Right ventricle myocardium inferior (tissue), 1 donor: ENCODE results near the gene ATP8B1. TPM values are rescaled to one million over a fixed set of nuclear protein-coding genes. Genes with fewer than 3 reads are reported as not detected.
A peak's percentile ranks its signal among the peaks of the same experiment; 100 is the strongest.
"Not testable (repeated sequence)": the region's sequence is repeated elsewhere in the genome, so short reads cannot be mapped to it uniquely, and the experiment has no call there.

Experiments
- ATAC-seq: fragments of 200-7000 bp; cut with Tn5 transposase; one replicate; pipeline ENCODE4 v1.9.1; 2020; ENCODE audit warnings: mild to moderate bottlenecking, moderate library complexity
- DNase-seq: peaks from one replicate; pipeline ENCODE4 v3.0.0; 2021; ENCODE audit errors: missing footprints
- intact Hi-C: fragments of 100-400 bp; cut with DNase I; formaldehyde crosslinking; loops from one replicate; pipeline ENCODE4 v1.11.0; 2022
- total RNA-seq: library from RNA; stranded (reverse); fragmentation: NEBNext Ultra II Directional; extraction: Animal tissue kit (Norgen Biotek cat#: 25700); gene quantifications from one replicate; pipeline ENCODE4 v1.2.1, GENCODE V29; 2021
- donor health status: DM: no; HTN: yes; CAD: no; lungs with severe emphysema.

Gene ATP8B1
- total RNA-seq, 1 donor from 2014 or later: 5.0 TPM

DNA sequence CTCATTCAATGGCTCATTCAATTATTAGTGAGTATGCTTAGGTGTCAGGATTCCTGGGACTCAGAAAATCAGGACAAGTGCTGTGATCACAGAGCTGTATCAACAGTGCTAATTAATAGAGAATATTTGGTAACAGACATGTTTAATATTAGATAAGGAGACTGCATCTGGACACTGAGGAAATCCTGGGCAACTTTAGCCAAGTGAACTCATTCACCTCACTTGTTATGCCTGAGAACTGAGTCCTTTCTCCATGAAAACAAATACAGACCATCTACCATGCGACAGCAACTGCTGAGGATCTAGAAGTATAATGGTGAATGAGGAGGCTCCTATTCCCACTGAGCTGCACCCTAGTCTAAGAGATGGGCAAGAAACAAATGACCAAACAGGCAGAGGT lies 23.1 kb upstream of the ATP8B1 start:
- ATAC-seq: no peak

GRCh38 chr18:57820583-57820982 lies 17.5 kb upstream of the ATP8B1 start:
- ATAC-seq, intact Hi-C loops, DNase-seq: not testable (repeated sequence)

More for the DNA sequence above, 23.1 kb upstream of the ATP8B1 start:
- intact Hi-C loops: no loop called here
- DNase-seq: no peak

DNA sequence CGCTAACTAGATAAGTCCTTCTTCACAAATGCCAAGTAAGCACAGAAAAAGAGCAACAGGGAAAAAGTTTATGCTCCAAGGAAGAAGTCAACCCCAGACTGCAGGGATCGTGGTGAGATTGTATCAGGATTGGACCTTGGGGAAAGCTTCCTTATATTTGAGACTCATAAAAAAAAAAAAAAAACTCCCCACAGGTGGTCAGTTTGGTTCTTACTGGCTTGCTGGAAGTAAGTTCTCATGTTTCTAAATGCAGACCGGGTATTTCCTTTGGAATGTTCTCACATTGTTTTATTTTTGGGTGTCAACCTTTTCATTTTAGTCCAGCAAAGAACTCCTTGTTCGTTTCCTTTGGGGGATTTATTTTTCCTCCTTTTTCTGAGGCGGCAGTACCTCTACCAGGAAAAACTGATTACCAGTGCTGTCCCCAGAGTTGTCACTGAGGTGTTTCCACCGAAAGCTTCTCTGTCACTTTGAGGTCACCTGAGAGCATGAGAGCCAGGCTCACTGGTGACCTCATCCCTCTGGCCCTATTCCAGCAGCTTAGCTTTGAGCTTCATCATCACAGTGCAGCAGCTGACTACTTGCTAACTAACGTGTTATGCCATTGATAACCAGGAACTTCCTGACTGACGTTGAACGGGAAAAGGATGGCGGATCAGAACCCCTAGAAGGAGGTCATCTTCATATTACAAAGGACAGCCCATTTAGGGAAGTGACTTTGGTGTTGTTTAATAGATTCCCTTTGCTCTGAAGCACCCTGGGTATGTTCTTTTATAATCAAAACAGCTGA lies 16.8 kb upstream of the ATP8B1 start:
- peak; percentile 78 for ATAC-seq
- intact Hi-C loops: no loop called here
- no peak for DNase-seq

GRCh38 chr18:57819119-57819518 lies 16.0 kb upstream of the ATP8B1 start:
- ATAC-seq (no peak), DNase-seq (no peak)
- intact Hi-C loops: no loop called here

- no peak for ATAC-seq
- DNase-seq: no peak
- intact Hi-C loops: no loop called here
Observed at GRCh38 chr18:57816208-57816954, 13.3 kb upstream of the ATP8B1 start.

DNA sequence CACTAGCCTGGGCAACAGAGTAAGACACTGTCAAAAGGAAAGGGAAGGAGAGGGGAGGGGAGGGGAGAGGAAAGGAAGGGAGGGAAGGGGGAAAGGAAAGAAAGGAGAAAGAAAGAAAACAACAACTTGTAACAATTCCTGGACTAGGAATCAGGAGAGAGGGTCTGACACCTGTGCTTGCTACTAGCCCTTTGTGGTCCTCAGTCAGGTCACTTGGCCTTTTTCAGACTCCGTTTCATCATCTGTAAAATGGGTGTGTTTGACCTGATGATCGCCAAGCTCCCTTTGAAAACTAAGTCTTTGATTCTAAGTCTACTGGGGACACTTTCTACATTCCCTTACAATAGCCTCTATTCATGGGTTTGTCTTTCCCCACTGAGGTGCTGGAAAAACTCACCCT lies 11.4 kb upstream of the ATP8B1 start:
- no peak for ATAC-seq
- DNase-seq: no peak
- intact Hi-C loops: no loop called here

DNA sequence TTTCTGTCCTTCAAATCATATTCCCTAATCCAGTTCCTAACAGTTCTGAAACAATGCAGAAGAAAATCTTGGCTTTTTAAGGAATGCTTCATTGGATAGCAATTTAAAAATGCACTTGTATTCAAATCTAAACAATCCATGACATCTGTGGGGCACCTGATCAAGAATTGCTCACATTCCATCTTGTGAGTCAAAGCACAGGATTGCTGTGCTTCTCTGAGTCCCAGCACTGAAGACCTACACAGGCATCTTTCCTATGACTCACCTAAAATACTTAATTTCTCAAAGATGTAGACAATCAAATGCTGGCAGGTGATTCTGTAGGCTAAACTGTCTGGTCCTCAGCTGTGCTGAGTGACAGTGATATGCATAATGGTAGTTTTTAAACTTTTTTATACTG lies 10.1 kb upstream of the ATP8B1 start:
- intact Hi-C loops: no loop called here
- no peak for ATAC-seq

DNA sequence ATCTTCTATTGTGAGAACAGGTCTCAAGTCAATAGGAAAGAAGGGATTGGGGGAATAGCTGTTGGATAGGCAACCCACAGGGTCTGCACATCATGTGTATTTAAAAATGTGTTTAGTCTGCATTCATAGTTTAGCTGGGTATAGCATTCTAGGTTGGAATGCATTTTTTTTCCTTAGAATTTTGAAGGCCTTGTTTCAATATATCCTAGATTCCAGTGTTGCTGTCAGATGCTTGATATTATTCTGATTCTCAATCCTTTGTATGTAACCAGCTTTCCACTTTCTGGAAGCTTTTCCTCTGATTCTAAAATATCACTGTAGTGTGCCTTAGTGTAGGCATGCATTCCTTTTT lies 9.0 kb upstream of the ATP8B1 start:
- DNase-seq (no peak), ATAC-seq (no peak)
- intact Hi-C loops: no loop called here

More for the DNA sequence above, 10.1 kb upstream of the ATP8B1 start:
- DNase-seq: no peak

GRCh38 chr18:57811477-57812125 lies 8.5 kb upstream of the ATP8B1 start:
- intact Hi-C loops: no loop called here
- DNase-seq: no peak

DNA sequence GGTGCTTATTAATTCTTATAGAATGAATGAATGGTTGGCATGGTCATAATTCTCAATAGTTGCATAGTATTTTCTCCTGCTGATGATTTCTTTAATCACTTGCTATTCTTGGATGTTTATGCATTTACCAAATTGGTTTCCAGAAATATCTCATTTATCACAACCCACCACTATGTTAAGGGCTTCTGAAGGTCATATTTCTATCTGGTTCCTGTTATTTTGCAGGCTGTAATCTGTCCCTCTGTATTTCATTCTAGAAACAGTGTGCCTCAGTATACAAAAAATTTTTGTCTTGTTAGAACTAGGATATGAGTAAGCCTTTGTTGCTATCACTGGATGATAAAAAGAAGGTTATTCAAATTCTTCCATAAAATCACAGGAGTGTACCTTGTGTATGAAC lies 6.1 kb upstream of the ATP8B1 start:
- intact Hi-C loops: loop anchor here (10.0 kb wide), 2 partner anchors 94 to 144 kb away; no protein-coding TSS in a partner anchor
- DNase-seq (no peak), ATAC-seq (no peak)

More at GRCh38 chr18:57811477-57812125, 8.5 kb upstream of the ATP8B1 start:
- no peak for ATAC-seq

DNA sequence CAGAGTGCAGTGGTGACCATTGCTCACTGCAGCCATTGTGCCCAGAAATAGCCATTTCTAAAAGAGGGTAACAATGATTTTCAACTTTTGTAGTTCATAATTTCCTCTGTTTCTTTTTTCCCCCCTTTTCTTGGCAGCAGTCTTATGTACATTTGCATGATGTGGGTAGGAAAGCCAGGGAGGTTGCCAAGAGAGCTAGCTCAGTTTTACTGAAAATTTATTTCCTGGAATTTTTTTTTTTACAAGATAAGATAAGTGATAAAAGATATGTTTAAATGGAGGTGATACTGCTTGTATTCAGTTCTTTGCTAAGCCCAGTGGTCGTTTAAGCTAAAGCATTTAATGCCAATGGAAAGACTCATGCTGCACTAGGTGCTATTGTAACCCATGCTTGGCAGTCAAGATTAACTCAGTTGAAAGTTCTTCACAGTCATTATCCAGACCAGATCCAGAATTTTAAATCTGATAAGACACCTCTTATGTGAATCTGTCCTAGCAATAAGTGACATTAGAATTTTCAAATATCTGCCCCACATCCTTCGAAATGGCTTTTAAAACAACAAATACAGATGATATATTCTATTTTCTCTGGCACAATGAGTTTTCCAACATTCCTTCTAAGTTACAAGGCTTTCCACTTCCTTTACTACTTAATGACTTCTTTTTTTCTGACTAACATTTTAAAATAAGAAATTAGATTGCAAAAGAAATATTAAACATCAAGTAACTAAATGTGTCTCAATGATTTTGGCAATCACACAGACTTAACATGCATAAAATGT lies 4.4 kb upstream of the ATP8B1 start:
- intact Hi-C loops: loop anchor here (1.0 to 10.0 kb wide), 3 partner anchors 93 to 177 kb away; no protein-coding TSS in a partner anchor
- no peak for ATAC-seq
- no peak for DNase-seq

GRCh38 chr18:57806978-57807285 lies 3.8 kb upstream of the ATP8B1 start:
- DNase-seq (no peak), ATAC-seq (no peak)
- intact Hi-C loops: loop anchor here (1.0 to 10.0 kb wide), 3 partner anchors 92 to 177 kb away; no protein-coding TSS in a partner anchor

DNA sequence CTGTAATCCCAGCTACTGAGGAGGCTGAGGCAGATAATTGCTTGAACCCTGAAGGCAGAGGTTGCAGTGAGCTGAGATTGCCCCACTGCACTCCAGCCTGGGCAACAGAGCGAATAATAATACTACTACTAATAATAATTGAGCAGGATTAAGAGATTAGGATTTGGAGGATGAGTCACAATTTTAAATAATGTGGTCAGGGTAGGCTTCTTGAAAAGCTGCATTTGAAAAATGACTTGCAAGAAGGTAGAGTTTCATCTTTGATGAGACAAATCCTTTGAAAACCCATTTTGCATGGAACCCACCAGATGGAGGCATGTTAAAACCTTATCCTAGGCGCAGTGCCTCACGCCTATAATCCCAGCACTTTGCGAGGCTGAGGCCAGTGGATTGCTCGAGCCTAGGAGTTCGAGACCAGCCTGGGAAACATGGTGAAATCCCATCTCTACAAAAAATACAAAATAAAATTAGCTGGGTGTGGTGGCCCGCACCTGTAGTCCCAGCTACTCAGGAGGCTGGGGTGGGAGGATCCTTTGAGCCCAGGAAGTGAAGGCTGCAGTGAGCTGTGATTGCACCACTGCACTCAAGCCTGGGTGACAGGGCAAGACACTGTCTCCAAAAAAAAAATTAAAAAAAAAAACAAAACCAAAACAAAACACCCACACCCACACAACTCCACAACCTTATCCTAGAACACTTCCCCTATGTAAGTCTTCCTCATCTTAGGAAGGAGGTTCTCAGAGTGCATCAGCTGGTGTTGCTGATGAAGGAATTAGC lies 3.3 kb upstream of the ATP8B1 start:
- intact Hi-C loops: loop anchor here (10.0 kb wide), 2 partner anchors 92 to 142 kb away; no protein-coding TSS in a partner anchor
- no peak for ATAC-seq
- DNase-seq: no peak

DNA sequence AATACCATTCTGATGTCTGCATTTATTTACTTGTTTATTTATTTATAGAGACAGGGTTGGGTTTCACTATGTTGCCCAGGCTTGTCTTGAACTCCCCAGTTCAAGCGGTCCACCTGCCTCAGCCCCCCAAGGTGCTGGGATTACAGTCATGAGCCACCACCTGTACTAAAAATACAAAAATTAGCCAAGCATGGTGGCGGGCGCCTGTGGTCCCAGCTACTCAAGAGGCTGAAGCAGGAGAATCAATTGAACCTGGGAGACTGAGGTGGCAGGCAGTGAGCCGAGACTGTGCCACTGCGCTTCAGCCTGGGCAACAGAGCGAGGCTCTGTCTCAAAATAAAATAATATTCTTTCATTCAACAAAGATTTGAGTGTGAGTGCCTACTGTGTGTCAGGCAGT lies 2.0 kb upstream of the ATP8B1 start:
- DNase-seq (no peak), ATAC-seq (no peak)
- intact Hi-C loops: loop anchor here (10.0 kb wide), 2 partner anchors 90 to 140 kb away; no protein-coding TSS in a partner anchor

- ATAC-seq (no peak), DNase-seq (no peak)
- intact Hi-C loops: loop anchor here (10.0 kb wide), 2 partner anchors 90 to 140 kb away; no protein-coding TSS in a partner anchor
Observed at GRCh38 chr18:57804557-57804956, 1.4 kb upstream of the ATP8B1 start.

GRCh38 chr18:57802213-57803102 lies 657 bp downstream of the ATP8B1 start:
- intact Hi-C loops: loop anchor here (10.0 kb wide), 2 partner anchors 88 to 138 kb away; no protein-coding TSS in a partner anchor
- ATAC-seq (no peak), DNase-seq (no peak)

- DNase-seq (no peak), ATAC-seq (no peak)
- intact Hi-C loops: loop anchor here (10.0 kb wide), 2 partner anchors 87 to 137 kb away; no protein-coding TSS in a partner anchor
Observed at GRCh38 chr18:57801761-57802212, 1.3 kb downstream of the ATP8B1 start.
